Measurements from ENCODE around the gene KCTD15.

The KCTD15 gene

GRCh38 chr19:33780746-33781145, 15.9 kb upstream of the KCTD15 start:
- intact Hi-C loops (cut with DNase I; ENCODE audit: low total_unique reads): no loop called here
- DNase-seq: no peak
- peaks cover 0 to 27% (median 13%) of the 10 kb centered on the region in 4 donors for H3K4me1 ChIP-seq
- peaks cover 0 to 75% of the 10 kb centered on the region in 2 donors for H3K27me3 ChIP-seq
- H3K27ac ChIP-seq: no peak overlapping the region
- H3K36me3 ChIP-seq: no peaks in the 10 kb centered on the region
- TF ChIP-seq, protein P1, sequence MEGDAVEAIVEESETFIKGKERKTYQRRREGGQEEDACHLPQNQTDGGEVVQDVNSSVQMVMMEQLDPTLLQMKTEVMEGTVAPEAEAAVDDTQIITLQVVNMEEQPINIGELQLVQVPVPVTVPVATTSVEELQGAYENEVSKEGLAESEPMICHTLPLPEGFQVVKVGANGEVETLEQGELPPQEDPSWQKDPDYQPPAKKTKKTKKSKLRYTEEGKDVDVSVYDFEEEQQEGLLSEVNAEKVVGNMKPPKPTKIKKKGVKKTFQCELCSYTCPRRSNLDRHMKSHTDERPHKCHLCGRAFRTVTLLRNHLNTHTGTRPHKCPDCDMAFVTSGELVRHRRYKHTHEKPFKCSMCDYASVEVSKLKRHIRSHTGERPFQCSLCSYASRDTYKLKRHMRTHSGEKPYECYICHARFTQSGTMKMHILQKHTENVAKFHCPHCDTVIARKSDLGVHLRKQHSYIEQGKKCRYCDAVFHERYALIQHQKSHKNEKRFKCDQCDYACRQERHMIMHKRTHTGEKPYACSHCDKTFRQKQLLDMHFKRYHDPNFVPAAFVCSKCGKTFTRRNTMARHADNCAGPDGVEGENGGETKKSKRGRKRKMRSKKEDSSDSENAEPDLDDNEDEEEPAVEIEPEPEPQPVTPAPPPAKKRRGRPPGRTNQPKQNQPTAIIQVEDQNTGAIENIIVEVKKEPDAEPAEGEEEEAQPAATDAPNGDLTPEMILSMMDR (IDR thresholded peaks at IDR 0.05): no peak
- peak overlapping the region in 1 of 2 donors; percentile 12 for H3K4me3 ChIP-seq
- H3K9me3 ChIP-seq: no peaks in the 10 kb centered on the region

DNA sequence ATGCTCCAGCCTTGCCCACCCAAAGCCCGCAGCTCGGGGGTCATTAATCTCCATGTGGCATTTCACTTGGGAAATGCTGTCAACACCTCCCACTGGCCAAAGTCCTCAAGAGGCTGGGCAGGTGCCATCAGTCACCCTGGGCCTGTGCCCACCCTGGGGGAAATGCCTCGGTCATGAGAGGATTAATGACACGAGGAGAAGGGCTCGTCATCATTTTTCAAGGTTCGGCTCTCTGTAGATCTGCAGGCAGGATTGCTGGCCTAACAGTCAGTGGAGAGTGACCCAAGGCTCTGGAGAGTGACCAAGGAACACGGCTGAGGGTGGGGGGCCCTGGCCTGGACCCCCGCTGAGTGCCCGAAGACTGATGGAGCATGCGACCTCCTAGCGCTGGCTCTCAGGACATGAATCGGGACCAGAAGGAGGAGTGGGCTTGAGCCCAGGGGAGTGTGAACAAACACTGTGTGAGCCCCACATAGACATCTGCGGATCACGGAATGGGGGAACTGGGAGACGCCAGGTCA, 15.2 kb upstream of the KCTD15 start:
- no peaks in the 10 kb centered on the region for H3K9me3 ChIP-seq
- DNase-seq: no peak
- H3K4me1 ChIP-seq: peaks cover 0 to 27% (median 13%) of the 10 kb centered on the region in 4 donors
- no peaks in the 10 kb centered on the region for H3K36me3 ChIP-seq
- no peak overlapping the region for H3K27ac ChIP-seq
- H3K4me3 ChIP-seq: no peak overlapping the region
- intact Hi-C loops (cut with DNase I; ENCODE audit: low total_unique reads): no loop called here
- TF ChIP-seq, protein P1 (IDR thresholded peaks at IDR 0.05): no peak
- H3K27me3 ChIP-seq: peaks cover 0 to 72% of the 10 kb centered on the region in 2 donors

DNA sequence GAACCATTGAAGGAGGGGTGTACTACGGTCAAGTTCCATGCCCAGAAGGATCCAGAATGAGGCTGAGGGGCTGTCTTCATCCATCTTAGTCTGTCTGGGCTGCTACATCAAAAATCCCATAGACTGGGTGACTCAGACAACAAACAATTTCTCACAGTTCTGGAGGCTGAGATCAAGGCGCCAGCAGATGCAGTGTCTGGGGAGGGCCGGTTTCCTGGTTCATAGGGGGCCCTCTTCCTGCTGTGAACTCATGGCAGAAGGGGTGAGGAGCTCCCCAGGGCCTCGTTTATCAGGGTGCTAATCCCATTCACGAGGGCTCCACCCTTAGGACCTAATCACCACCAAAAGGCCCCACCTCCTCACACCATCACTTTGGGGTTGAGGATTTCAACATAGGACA, 14.7 kb upstream of the KCTD15 start:
- H3K36me3 ChIP-seq: no peaks in the 10 kb centered on the region
- H3K27me3 ChIP-seq: peaks cover 0 to 68% of the 10 kb centered on the region in 2 donors
- no peak for DNase-seq
- intact Hi-C loops (cut with DNase I; ENCODE audit: low total_unique reads): no loop called here
- peaks cover 0 to 27% (median 13%) of the 10 kb centered on the region in 4 donors for H3K4me1 ChIP-seq
- H3K4me3 ChIP-seq: no peak overlapping the region
- no peaks in the 10 kb centered on the region for H3K9me3 ChIP-seq
- H3K27ac ChIP-seq: no peak overlapping the region
- TF ChIP-seq, protein P1 (IDR thresholded peaks at IDR 0.05): no peak

DNA sequence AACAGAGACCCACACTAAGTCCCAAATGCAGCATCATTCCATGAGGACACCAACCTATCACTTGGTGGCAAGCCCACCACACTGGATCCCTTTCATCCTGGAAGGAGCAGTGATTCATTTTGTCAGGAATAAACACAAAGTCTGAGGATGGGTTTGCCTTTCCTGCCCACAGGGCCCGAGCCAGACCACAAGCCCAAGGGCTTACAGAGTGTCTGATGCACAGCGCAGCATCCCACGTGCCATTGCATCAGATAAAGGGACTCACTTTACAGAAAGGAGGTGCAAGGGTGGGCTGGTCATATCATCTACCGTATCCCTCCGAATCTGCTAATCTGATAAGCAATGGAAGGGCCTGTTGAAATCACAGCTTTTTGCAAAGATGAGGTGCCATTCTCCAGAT, 12.2 kb upstream of the KCTD15 start:
- Histone ChIP-seq H3K4me1 (peaks cover 0 to 14% (median 9%) of the 10 kb centered on the region in 4 donors), H3K27me3 (peaks cover 0 to 52% of the 10 kb centered on the region in 2 donors), H3K36me3 (no peaks in the 10 kb centered on the region), H3K9me3 (no peaks in the 10 kb centered on the region), H3K4me3 (no peak overlapping the region), H3K27ac (no peak overlapping the region)
- DNase-seq: no peak
- TF ChIP-seq, protein P1 (IDR thresholded peaks at IDR 0.05): no peak
- intact Hi-C loops (cut with DNase I; ENCODE audit: low total_unique reads): no loop called here

DNA sequence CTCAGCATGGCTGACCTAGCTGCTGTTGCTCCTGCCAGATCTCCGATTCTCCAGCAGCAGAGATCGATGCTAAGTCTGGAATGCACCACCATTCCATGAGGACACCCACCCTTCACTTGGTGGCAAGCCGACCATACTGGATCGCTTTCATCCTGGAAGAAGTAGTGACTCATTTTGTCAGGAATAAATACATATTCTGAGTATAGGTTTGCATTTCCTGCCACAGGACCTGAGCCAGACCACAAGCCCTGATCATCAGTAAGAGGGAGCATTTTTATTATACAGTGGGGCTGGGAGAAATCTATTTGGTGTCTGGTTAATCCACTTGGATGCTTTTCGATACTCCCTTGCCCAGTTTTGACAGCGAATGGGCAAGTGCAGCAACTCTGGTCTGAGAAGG, 10.9 kb upstream of the KCTD15 start:
- Histone ChIP-seq H3K27ac (no peak overlapping the region), H3K4me3 (no peak overlapping the region), H3K36me3 (no peaks in the 10 kb centered on the region), H3K27me3 (peaks cover 0 to 44% of the 10 kb centered on the region in 2 donors), H3K9me3 (no peaks in the 10 kb centered on the region), H3K4me1 (peaks cover 0 to 7% (median 4%) of the 10 kb centered on the region in 4 donors)
- TF ChIP-seq, protein P1 (IDR thresholded peaks at IDR 0.05): no peak
- DNase-seq: no peak
- intact Hi-C loops (cut with DNase I; ENCODE audit: low total_unique reads): no loop called here

- Histone ChIP-seq H3K36me3 (no peaks in the 10 kb centered on the region), H3K27me3 (peaks cover 0 to 24% of the 10 kb centered on the region in 2 donors), H3K9me3 (no peaks in the 10 kb centered on the region), H3K4me1 (no peaks in the 10 kb centered on the region), H3K4me3 (no peak overlapping the region), H3K27ac (no peak overlapping the region)
- DNase-seq: no peak
- TF ChIP-seq, protein P1 (IDR thresholded peaks at IDR 0.05): no peak
- intact Hi-C loops (cut with DNase I; ENCODE audit: low total_unique reads): no loop called here
Observed at GRCh38 chr19:33788676-33789075, 8.0 kb upstream of the KCTD15 start.

Measured in tibial artery (tissue), 4 donors.